SH-SY5Y (cell line): Measurements from ENCODE around the gene THRB.
A peak's percentile ranks its signal among the peaks of the same experiment; 100 is the strongest.

Source experiments
- GATA2 ChIP-seq: IDR thresholded peaks from 2 replicates; pipeline ENCODE4 v1.6.1; 2011; ENCODE audit warnings: mild to moderate bottlenecking, low read depth, low read length
- GATA3 ChIP-seq: IDR thresholded peaks from 2 replicates; pipeline ENCODE4 v1.6.1; 2011; ENCODE audit warnings: low read depth, mild to moderate bottlenecking, low read length, moderate library complexity

THRB gene

DNA sequence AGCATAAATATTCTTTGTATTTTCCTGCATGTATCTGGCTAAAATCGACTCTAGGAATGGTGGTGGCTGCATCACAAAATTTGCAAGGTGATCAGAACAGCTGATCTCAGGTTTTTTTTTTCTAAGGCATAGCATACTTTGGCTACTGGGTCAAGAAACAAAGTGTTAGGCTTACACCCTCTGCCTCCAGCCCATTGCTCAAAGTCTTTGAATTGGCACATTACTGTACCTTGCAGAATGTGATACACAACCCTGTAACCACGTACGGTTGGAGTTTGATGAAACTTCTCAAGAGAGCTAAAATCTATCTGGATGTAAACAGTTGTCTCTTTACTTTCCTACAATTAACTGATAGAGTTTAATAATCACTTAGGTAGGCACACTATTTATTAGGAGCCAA lies 188.1 kb downstream of the THRB start:
- no peak for TF ChIP-seq GATA2
- no peak for TF ChIP-seq GATA3

DNA sequence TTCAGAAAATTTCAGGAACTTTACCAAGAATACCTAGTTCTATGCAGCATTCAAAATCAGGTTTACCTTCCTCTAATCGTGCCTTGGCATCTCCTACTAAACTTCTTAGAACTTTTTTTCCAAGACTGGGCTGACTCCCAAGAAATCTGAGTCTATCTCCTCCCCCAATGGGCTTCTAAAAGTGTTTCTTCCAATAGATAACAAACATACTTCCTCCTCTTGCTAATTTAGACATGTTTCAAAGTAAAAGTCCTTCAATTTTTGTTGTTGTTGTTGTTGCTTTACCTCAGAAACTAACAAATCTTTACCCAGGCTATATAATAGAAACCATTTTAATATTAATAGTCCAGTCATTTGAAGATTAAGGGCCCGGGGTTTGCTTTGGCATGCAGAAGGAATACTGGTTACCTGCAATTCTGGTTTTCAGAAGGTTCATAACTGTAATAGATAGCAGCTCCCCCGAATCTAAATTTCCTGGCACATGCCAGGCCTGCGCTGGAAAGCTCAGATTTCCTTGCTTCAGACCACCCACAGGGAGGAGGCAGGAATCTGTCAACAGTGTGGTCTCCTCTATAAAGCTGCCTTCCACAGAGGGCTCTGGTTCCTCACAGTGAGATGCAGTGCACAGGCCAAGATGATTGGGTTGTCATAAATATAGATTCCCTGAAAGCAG lies 188.7 kb downstream of the THRB start:
- TF ChIP-seq GATA3 (no peak), GATA2 (no peak)

DNA sequence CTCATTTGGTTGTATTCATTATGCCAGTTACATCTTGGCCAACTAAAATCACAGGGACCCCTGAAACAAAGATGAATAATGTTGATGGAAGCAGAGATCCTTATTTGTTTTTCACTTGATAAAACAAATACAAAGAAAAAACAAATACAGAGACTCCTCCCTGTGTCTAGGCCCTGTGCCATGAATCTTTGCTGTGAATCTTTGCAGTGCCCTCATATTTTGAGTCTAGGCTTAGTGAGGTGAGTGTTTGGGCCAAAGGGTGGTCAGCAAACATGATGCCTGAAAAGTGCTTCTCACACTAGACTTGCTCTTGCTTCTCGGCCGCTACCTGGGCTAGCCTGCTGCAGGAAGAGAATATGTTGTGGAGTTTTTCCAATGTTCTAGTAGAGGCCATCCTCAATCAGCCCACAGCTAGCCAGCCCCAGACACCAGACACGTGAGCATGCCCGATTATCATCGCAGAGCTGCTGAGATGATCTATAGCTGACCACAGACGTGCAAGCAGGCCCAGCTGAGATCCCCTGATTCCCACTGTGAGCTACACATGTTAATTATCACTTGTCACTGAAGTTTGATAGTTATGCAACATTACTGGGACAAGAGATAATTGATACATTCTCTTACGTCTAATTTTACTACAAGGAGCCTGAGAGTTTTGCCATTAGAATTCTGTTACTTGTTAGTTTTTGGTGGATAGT lies 191.4 kb downstream of the THRB start:
- TF ChIP-seq GATA3 (no peak), GATA2 (peak; percentile 52)

DNA sequence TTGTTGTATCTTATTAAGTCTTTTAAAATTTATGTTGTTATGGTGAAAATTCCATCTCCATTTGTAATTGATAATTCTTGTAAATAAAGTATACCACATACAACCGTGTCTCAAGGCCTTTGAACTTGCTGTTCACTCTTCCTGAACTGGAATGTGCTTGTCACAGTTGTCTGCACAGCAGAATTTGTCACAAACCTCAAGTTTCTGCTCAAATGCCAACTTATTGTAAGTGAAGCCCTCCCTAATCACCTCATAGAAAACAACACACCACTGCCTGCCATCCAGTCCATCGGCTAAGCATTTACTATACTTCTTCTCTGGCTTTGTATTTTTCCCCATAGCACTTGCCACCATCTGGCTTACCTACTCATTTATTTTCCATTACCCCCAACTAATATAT lies 192.3 kb downstream of the THRB start:
- no peak for TF ChIP-seq GATA2
- TF ChIP-seq GATA3: no peak

DNA sequence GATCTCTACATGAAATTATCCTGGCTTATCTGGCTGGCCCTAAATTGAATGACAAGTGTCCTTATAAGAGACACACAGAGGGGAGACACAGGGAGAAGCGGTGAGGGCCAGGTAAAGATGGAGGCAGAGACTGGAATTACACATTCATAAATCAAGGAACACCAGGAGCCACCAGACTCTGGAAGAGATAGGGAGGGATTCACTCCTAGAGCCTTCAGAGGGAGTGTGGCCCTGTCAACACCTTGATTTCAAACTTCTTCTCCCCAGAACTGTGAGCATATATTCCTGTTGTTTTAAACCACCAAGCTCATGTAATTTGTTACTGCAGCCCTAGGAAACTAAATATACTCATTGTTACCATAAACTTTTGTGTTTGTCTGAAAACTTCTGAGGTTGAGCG lies 193.7 kb downstream of the THRB start:
- TF ChIP-seq GATA2: no peak
- no peak for TF ChIP-seq GATA3

DNA sequence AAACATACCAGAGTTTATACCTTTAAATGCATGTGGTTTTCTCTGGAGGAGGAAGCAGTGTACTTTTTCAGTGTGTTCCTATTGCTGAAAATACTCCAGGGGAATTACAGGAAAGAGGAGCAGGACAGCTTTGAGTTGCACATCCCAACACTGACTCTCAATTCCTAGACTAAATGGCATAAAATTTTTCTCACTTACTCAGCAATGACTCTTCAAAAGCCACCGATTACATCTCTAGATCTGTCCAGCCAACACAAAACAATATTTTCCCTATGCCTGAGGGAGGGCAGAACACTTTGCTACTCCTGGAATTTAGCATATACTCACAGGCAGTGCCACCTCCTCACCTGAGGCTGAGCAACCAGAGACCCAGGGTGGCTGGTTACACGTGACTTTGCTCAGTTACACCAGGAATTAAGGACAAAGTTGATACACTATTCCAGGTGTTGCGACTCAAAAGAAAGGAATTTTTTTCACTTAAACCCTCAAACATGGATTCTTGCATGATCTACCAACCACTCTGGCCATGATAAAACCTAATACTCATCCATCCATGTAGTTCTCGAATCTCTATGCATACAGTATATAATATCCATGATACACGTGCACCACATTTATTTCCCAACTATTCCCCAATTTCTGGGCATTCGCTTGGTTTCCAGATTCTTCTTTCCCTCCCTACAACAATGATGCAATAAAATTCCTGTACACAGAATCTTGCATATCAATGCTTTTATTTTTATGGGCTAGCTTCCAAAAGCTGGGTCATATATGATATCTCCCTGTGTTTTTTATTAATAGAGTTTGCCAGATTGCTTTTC lies 194.6 kb downstream of the THRB start:
- no peak for TF ChIP-seq GATA3
- TF ChIP-seq GATA2: no peak

DNA sequence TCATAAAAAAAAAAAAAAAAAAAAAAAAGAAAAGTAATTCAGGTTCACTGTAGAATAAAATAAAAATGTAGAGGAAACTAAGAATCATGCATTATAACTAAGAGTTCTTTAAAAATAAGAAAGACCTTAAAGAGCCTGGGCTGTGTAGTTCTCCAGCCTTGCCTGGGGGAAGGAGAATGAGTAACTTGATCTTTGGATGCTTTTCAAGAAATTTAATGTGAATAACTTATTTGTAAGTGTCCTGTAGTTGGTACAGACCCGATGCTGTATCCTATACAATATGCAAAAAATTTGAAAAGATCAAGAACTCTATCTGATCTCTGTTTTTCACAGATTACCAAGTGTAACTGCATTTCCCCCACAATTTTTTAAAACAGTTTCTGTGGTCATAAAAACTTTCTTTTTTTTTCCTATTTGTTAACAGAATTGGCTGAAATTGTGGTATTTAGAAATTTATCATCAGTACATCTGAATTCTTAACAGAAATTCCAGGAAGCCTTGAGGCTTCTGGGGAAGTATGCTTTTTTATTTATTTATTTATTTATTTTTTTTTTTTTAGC lies 195.3 kb downstream of the THRB start:
- TF ChIP-seq GATA3 (no peak), GATA2 (no peak)

DNA sequence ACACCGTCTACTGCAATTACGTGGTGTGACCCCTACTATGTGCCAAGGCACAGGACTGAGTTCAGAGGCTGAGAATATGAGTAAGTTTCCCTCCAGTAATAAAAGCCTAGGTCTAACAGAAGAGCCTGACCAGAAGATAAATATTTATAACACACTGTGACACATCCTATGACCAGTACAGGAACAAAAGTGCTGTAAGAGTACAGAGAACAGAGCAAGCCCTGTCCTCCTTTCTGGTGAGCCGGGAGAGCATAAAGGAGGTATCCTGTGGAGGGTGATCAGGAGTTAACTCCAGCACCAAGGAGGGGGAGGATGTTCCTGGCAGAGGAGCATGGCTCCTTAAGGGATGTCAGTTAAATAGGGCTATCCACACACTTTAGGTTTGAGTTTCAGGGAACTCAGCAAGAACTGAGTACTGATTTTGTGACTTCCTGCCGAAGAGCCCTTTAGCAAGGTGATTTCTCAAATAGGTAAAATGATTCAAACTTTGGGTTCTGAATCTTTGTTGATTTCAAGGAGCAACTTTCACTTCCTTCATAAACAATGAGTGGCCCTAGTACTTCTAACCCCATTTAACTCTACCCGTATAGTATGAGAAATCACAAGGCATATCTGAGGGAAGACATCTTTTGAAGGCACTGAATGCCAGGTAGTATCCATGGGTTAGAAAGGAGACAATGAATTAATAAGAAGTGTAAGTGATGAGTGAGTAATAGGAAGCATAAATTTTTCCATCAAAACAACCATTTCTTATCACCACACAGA lies 198.0 kb downstream of the THRB start:
- TF ChIP-seq GATA2 (no peak), GATA3 (no peak)

DNA sequence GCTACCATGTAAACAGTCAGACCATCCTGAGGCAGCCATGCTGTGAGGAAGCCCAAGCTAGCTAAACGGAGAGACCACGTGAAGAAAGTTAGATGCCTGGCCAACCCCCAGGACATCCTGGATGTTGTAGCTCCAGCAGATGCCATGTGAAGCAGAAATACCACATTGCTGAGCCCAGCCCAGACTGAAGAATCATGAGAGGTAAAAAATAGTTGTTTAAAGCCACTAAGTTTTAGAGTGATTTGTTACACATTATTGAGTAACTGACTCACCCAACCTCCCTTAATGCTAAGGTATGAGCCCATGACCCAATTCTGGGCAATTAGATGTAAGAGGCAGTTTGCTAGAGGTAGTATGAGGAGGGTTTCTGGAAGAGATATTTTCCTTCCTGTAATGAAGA lies 200.5 kb downstream of the THRB start:
- TF ChIP-seq GATA2: no peak
- TF ChIP-seq GATA3: no peak

DNA sequence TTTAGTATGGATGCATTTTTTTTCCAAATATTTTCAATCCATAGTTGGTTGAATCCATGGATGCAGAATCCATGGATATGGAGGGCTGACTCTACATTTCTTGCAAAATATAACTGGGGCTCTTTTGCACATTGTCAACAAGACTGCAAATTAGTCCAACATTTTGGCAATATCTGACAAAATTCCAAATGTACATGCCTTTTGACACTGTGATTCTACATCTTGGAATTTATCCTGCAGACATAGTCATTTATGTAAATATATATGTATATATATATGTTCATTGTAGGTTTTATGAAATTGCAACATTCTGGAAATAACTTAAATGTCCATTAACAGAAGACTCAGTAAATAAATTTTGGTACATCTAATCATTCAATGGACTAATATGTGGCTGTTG lies 203.0 kb downstream of the THRB start:
- TF ChIP-seq GATA3: no peak

DNA sequence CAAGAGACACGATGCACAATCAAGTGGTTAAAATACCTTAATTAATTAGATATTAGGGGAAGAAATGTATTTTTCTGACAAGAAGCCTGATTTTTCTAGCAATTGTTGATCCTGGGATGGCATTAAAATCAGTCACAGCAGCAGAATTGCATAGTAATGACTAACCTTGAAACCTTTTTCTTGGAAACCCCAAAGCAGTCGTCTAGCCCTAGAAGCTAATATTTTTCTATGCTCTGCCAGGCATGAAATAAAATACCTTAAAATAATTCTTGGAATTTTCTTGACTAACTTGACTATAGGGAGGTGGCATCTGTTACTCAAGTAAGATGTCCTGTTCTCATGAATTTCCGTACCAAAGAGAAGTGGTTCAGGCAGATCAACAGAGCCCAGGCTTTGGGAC lies 204.1 kb downstream of the THRB start:
- TF ChIP-seq GATA3 (no peak), GATA2 (no peak)

DNA sequence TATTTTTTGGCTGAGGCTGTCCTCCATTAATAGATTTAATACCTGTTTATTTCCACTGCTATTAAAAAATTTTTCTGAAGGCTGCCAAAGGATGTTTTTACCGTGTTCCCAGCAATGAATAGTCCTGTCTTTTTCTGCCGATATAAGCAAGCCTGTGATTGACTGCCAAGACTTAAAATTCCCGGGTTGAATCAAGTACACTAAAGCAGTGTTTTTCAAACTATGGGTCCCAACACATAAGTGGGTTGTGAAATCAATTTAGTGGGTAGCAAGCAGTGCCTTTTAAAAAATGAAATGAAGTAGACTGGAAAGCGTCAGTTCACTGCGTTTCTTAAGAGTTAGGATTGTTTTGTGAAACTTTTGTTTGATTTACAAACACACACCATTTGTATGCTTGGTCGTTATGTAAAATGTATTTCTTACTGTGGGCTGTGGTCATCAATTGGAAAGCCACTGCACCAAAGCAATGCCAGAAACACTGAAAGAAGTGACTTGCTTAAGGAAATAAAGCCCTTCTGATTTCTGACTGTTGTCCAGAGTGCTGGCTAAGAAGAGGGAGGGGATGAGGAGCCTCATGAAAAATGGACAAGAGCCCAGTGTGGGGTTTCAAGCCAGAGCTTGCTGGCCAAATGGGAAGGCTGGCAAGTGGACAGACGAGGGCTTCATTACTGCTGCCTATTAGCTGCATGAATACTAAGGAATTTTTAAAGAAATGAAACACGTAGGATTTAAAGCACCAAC lies 206.0 kb downstream of the THRB start:
- TF ChIP-seq GATA3: no peak
- no peak for TF ChIP-seq GATA2

DNA sequence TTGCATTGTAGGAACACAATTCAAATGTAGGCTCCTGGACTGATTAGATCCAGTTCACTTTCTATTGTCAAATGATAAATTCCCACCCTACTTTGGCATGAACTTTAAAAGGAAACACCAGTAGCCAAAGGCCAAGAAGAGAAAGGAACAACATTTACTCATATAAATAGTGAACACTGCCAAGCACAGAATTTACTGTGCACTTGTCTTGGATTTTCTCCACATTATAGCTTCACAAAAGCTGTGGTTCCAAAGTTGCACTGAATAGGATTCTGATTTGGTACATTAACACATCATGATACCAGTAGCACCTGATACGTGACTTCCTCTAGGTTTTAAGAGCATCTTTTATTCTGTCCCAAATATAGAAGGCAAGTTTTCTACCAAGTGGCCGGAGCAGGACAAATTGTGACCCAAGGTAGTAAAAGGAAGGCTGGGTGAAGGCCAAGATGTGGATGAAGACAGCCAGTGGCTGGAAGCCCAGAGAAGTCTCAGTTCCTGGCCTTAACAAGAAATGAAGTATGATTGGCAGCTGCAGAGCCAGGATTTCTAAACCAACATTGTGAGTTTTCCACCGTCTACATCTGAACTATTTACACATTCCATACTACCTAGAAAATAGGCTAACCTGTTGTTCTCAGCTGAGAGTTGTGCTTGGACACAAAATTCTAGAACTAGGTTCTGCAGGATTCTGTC lies 206.7 kb downstream of the THRB start:
- TF ChIP-seq GATA2 (no peak), GATA3 (no peak)
